Dermis microvascular lymphatic vessel endothelial cell (primary cell): ENCODE data around the gene IMPDH1. TPM values are rescaled to one million over a fixed set of nuclear protein-coding genes. Genes with fewer than 3 reads are reported as not detected.
A peak's percentile ranks its signal among the peaks of the same experiment; 100 is the strongest.

Experiments
- DNase-seq, 2 donors: peaks; one replicate each; pipeline versions ENCODE4 v3.0.0 to v3.0.0-alpha.2; 2010; ENCODE audit warnings: low read depth in 2 of 2
- total RNA-seq: library from RNA; depleted of rRNA; stranded (reverse); fragments of >200 nt; gene quantifications from 2 replicates; pipeline ENCODE4 v1.2.1, GENCODE V29; 2014

IMPDH1 gene
- total RNA-seq, 1 donor from 2014 or later: 54.9 TPM

DNA sequence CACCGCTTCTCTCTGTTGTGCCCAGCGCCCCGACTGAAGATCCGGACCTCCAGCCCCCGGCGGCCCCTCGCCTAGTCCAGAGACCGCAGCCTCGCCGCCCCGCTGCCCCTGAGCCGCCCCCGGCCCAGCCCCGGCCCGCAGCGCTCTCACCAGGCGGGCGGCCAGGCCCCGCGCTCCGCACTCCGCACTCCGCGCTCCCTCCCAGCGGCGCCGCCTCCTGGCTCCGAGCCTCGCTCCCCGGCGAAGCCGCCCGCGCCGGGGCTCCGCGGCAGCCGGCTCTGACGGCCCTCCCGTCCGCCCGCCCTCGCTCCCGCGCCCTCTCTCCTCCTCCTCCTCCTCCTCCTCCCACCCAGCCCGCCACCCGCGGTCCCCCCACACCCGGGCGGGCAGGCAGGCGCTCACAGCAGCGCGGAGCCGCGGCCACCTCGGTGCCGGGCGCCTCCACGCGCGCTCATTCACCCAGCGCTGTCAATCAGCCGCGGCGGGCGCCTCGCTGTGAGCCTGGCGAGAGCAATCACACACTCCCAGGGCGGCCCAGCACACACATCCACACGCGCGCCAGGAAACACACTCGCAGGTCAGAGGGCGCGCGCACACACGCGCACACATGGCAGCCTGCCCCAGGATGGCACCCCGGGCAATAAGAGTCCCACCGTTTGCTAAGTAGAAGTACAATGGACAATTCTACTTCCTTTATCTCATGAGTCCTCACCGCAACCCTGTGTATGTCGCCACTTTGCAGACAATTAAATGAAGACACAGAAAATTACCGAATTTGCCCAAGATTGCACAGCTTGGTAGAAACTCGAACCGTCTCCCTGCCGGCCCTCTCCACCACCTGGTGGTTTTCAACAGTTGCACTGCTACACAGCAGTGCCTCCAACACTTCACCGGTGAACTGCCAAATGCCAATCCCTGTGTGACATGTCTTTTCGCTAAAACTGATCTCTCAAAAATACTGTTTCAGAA lies 48.1 kb downstream of the IMPDH1 start, which contains the start of gene PRRT4:
PRRT4 (minus strand) TSS at position 280 of the 969 bp plus-strand sequence.
- DNase-seq: peak in 1 of 2 donors; percentile 27

DNA sequence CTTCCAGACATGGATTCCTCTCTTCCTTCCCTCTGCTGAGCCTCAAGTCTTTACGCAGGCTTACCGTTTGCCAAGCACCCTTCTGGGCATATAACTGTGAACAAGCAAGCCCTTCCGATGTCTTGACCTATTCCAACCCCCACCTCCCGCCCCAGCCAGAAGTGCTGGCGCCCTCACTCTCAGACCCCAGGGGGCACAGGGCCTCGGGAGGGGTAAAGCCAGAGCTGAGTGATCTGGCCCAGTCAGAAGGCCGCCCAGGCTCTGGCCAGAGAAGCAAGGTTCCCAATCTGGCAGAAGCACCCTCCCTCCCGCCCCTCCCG lies 49.5 kb downstream of the IMPDH1 start:
- DNase-seq: no peak

DNA sequence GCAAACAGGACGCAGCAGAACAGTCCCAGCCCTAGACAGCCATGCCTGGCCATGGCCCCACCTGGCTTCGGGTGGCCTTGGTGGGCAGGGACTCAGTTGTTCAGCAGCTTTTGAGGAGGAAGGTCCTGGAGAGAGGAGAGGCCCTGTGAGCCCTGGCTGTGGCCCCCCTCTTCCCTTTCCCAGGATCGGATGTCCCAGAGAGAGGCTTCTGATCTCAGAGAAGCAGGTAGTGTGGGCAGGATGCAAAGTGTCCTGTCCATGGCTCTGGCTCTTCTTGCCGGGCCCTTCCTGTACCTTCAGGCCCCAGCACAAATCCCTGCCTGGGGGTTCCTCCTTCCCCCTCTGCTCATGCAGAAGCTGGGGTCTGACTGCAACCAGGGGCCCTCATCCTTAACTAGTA lies 49.8 kb downstream of the IMPDH1 start:
- no peak for DNase-seq

DNA sequence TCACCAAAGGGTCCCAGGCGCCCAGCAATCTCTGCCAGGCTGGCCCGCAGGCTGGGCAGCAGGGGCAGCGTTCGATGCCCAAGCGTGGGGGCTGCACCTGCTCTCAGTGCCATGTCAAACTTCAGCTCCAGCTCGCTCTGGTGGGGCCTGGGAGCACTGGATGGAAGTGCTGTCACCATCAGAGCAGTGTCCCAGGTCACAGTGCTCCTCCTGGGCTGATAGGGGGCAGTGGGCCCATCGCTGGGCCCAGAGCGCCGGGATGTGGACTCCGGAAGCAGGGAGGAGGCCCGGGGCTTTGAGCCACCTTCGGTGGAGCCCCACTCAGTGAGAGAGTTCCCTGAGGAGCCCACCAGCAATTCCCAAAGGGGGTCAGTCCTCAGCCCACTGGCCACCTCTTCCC lies 50.4 kb downstream of the IMPDH1 start:
- DNase-seq: no peak

DNA sequence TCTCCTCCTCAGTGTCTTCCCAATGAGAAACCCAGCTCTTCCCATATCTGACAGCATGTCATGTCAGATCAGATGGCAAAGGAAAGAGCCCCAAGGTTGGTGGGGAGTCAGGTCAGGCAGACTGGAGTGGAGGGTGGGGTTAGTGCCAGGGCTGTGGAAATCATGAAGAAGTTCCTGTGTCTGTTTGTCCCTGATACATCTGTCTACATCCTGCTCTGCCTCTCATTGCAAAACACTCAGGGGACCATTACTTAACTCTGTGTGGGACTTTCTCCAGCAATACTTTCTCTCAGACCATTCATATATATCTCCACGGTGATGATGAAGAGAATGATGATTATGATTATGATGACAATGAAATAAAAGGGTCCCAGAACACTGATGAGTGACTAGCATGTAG lies 51.5 kb downstream of the IMPDH1 start:
- no peak for DNase-seq

DNA sequence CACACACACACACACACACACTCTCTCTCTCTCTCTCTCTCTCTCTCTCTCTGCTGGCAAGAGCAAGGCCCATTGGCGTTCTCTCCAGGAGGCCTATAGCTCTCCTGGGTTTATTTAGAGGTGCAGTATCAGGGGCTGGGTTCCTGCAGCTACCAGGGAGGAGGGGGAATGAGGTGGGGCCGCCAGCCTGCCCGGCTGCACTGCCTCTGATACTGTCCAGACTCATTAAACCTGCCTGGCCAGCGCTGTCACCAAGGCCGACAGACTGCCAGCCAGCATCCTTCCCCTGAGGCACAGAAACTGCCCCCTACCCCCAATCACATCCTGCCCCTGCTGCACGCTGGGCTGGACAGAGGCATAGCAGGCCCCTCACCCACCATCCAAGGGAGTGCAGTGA lies 52.6 kb downstream of the IMPDH1 start:
- DNase-seq: no peak

DNA sequence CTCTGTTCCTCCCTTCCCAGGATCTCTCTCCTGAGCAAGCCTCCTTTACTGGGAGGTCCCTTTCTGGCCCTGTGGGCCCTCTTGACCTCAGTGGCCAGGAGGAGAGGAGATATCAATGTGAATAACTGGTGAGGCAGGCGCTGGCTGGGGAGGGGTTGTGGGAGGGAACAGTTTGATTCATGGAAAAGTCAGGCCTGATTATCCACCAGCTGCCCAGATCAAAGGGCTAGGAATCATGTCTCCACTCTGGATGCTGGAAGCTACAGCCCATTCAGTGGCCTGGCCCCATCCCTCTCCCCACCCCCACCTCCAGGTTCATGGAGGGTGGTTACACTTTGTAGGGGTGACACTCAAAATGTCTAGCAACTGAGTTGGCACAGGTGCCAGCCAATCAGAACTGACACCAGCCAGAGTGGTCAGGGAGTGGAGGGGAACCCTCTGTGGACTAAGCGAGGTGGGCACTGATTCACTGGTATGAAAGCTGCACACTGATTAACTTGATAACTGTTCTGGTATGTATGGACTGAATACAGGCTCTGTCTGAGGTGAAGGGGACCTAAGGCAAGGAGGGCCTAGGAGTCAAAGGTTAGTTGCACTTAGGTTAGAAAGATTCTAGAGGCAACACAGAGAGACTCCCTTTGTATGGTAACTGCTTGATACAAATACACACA lies 53.1 kb downstream of the IMPDH1 start:
- no peak for DNase-seq

DNA sequence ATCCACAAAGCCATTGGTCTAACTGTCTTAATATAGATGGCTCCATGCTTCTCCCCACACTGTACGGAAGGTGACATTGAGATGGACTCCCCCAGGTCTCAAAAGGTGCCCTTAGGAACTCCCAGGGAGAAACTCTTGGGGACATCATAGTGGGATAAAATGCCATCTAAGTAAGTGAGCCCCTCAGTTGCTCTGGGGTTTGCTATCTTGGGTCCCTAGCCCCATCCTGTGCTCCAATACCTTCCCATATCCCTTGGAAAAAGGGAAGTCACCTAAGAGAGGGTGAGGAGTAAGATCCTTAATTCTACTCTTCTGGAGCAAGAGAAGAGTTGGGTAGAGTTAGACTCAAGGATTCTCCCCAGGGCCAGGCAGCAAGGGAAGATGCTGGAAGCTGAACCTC lies 56.2 kb downstream of the IMPDH1 start:
- DNase-seq: no peak

DNA sequence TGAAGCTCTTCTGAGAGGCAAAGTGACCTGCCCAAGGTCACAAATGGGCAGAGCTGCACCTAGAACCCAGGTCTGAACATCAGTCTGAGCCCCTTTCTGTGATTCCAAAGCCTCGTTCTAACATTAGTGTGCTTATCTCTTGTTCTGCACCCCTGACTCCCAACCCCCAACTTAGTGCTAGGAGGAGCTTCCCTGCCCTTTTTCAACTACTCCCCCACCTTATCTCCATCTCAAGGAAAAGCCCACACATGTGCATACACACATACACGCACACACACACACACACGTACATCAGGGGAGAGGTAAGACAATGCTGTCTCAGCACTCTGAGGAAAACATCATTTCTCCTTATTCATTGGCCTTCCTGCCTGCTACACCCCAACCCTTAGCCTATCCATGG lies 56.6 kb downstream of the IMPDH1 start:
- DNase-seq: no peak

DNA sequence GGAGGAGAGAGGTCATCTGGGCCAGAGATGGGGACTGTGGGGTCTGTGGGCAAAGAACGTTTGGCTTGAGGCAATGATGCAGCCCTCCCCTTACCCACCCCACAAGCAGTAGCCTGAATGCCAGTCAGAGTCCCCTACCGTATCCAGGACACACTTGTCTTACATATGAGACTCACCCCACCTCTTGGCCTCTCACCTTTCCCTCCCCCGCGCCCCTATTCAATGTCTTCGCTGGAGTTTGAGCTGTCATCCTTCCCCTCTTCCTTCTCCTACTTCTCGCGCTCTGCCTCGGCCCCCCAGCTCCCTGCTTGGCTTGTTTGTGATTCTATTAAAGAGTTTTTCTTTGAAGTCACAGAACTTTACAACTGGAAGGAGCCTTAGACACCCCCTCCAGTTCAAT lies 57.1 kb downstream of the IMPDH1 start:
- DNase-seq: no peak

DNA sequence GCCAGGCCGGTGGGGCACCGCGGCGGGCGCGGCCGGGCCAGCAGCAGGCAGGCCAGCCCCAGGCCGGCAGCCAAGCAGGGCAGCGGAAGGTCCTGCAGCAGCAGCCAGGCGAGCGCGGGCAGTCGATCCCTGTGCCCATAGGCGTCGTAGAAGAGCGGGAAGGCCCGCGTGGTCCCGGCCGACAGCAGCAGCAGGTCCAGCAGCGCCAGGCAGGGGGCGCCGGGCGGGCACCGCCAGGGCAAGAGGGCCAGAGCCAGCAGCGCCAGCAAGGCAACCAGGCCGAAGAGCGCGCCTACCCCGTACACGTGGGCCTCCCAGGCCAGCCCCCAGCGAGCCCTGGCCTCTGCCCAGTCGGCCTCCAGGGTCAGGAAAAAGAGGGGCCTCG lies 57.6 kb downstream of the IMPDH1 start:
- DNase-seq: peak; percentile 49 to 77

DNA sequence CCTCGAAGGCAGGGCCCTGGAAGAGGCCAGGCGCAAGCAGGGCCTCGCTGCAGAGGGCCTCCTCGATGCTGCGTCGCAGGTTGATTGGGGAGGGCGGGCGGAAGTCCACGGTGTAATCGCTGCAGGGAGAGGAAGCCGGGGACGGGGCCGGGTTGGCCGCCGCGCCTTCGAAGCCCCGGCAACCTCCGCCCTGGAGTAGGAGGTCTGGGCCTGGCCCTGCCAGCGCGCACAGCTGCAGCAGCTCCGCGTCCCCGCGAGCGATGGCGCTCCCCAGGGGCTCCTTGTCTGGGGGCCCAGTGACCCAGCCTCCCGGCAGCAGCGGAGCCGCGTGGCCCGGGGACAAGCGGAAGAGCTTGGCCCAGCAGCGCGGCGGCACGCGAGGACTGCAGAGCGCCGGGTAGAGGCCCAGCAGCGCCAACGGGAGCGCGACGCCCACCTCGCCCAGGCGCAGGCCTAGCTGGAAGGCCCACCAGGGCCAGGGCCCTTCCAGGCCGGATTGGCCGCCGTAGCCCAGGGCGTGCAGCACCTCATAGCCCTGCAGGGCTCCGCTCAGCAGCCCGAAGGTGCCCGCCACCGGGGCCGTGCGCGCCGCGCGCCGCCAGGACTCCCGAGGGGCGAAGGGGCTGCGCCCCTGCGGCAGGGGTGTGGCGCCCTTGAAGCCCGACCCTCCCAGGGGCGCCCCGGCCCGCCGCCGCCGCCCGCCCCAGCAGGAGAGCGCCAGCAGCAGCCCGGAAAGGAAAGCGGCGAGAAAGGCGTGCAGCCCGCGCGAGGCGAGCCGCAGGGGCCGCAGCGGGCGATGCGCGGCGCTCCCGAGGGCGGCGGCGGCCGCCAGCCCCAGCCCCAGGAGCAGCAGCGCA lies 58.3 kb downstream of the IMPDH1 start:
- DNase-seq: no peak

DNA sequence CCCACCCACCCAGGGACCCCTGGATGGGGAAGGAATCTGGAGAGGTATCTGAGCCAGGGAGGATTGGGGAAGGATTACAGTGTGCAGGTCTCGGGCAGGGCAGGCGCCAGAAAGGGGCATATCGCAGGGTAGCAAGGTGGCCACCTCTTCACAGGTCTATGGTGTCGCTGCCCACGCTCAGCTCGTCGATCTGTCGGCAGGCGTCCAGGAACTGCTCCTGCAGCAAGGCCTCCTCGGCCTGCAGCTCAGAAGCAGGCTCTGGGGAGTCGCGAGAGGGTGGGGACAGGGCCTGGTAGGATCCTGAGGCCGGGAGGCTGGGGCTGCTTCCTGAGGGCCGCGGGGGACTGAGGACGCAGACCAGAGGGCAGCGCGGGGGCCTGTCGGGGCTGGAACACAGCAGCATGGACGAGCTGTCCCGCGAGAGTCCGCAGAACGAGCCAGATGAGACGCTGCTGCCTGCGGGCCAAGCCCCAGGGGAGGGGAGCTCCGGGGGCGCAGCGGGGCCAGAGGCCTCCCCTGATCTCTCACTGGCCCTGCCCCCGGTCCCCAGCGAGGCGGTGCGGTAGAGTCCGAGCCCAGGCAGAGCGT lies 59.0 kb downstream of the IMPDH1 start:
- no peak for DNase-seq

DNA sequence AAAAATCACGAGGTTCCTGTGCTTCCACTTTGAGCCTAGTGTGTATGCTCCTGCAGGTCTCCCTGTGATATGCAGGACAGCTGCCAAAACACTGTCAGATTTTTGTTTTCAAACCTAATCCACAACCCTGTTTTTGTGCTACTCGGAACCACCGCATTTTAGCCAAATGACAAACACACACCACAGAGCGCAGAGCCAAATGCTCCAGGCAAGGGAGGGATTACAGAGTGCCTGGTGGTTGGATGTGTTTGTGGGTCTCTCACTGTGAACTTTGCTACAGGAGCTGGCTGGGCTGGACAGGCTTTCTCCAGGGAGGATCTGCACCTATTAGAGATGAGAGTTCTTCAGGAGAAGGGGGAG lies 60.3 kb downstream of the IMPDH1 start:
- DNase-seq: no peak

DNA sequence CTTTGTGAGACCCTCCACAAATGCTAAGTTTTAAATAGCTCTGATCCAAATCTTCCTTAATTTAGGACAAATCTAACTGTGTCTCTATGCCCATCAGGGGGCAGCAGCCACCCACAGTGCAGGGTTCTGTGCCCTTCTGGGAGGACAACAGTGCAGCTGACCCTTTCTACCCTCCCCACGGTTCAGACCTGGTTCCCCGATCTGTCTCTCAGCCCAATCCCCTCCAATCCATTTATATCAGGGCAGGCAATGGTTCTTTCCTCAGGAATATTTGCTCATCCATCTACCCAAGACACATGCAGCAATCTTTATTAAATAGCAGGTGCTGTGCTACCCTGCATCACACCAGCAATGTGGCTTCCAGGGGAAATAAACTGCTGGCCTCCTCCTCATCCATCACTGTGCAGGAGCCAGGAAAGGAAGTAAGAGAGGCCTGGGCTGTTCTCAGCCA lies 62.1 kb downstream of the IMPDH1 start:
- DNase-seq: peak; percentile 30 to 53

DNA sequence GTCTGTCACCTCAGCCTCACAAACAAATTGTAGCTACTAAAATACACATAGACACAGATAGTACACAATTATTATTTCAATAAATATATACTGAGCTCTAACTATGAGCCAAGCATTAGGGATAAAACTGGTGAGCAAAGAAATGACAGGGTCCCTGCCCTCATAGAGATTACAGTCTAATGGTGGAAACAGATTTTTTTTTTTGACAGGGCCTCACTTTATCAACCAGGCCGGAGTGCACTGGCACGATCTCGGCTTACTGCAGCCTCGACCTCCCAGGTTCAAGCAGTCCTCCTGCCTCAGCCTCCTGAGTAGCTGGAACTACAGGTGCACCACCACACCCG lies 65.4 kb downstream of the IMPDH1 start:
- no peak for DNase-seq

DNA sequence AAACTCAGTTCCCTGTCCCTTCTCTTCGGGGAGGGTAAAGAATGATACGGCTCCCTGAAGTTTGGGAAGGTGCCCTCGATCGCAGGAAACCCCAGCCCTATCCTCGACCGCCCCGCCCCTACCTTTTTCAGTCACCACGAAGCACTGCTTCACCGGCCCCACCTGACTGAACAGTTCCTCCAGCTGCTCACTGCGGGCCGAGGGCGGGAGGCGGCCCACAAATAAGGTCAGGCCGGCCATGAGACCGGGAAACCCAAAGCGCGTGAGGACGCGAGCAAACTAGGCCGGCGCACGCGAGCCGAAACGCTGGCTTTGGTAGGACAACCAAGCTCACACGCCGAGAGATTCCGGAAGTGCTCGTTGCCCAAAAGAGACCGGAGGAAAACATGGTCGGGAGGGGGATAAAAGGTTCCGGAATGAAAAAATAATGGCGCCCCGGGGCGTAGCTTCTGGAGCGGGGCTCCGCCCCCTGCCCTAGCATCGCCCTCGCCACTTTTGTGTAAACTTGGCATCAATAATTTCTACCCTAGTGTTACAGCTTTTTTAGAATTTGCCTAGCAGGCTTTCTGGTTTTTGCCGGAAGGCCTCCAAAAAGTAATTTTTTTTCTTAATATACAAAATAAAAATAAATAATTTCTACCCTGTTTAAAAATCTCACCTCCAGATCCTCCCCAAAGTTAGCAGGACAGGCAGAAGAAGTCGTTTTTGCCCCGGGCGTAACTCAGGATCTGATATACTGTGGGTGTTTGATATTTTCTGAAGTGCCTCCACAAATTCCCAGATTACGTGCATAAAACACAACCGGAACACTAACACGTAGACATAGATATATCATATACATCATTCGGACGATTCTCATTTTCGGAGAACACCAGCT lies 66.0 kb downstream of the IMPDH1 start, which contains the start of gene RBM28:
RBM28 (minus strand) TSS at position 355 of the 877 bp plus-strand sequence; CDS start at position 240, 115 bp downstream.
- DNase-seq: peak; percentile 89 to 94
